Hematopoietic multipotent progenitor cell treated with erythropoietin and hydrocortisone succinate and interleukin-3 and kit ligand, for 4 days (in vitro differentiated cells): ENCODE measurements around the gene TEX51.

Source experiments
- DNase-seq: peaks from one replicate; pipeline ENCODE4 v3.0.0-alpha.2; 2015

Gene TEX51

GRCh38 chr2:126916744-126917143, 18.1 kb downstream of the TEX51 start:
- no peak for DNase-seq

- DNase-seq, result no peak
Observed at GRCh38 chr2:126921066-126921465, 22.4 kb downstream of the TEX51 start.

- no peak for DNase-seq
Observed at GRCh38 chr2:126930970-126931590, 32.4 kb downstream of the TEX51 start.

- no peak for DNase-seq
Observed at GRCh38 chr2:126932529-126932928, 33.8 kb downstream of the TEX51 start.

- DNase-seq, result no peak
Observed at GRCh38 chr2:126932966-126933710, 34.4 kb downstream of the TEX51 start.

- no peak for DNase-seq
Observed at GRCh38 chr2:126933711-126934091, 35.0 kb downstream of the TEX51 start.

GRCh38 chr2:126934809-126935208, 36.1 kb downstream of the TEX51 start:
- DNase-seq, result no peak

- no peak for DNase-seq
Observed at GRCh38 chr2:126935774-126936173, 37.1 kb downstream of the TEX51 start.

- DNase-seq, result no peak
Observed at GRCh38 chr2:126936219-126936723, 37.6 kb downstream of the TEX51 start.

- no peak for DNase-seq
Observed at GRCh38 chr2:126940331-126940730, 41.6 kb downstream of the TEX51 start.

GRCh38 chr2:126942427-126943203, 43.9 kb downstream of the TEX51 start:
- no peak for DNase-seq

- DNase-seq, result no peak
Observed at GRCh38 chr2:126943612-126944348, 45.1 kb downstream of the TEX51 start.

GRCh38 chr2:126945118-126945517, 46.4 kb downstream of the TEX51 start:
- DNase-seq, result peak; percentile 35

- DNase-seq, result no peak
Observed at GRCh38 chr2:126946318-126947102, 47.8 kb downstream of the TEX51 start.

GRCh38 chr2:126947103-126947429, 48.4 kb downstream of the TEX51 start:
- DNase-seq, result no peak

GRCh38 chr2:126949775-126950174, 51.1 kb downstream of the TEX51 start:
- no peak for DNase-seq

GRCh38 chr2:126950504-126950903, 51.8 kb downstream of the TEX51 start:
- DNase-seq, result no peak
